Lower lobe of right lung (tissue), 2 donors: ENCODE data around the gene SMC6. TPM values are rescaled to one million over a fixed set of nuclear protein-coding genes. Genes with fewer than 3 reads are reported as not detected.

ENCODE experiments used
- ATAC-seq, 2 donors: fragments of 200-7000 bp; cut with Tn5 transposase; one replicate each; pipeline ENCODE4 v1.9.1; 2020 to 2022; ENCODE audit warnings: mild to moderate bottlenecking in 2 of 2, moderate library complexity in 2 of 2
- DNase-seq: peaks from one replicate; pipeline ENCODE4 v3.0.0-alpha.2; 2020
- H3K27ac ChIP-seq: fragments of 200-600 bp; one replicate; pipeline ENCODE4 v1.8.0; 2022
- H3K27me3 ChIP-seq: fragments of 200-600 bp; one replicate; pipeline ENCODE4 v1.8.0; 2022; ENCODE audit warnings: low read depth
- H3K36me3 ChIP-seq: fragments of 200-600 bp; one replicate; pipeline ENCODE4 v1.8.0; 2022; ENCODE audit warnings: mild to moderate bottlenecking
- H3K4me1 ChIP-seq: fragments of 200-600 bp; one replicate; pipeline ENCODE4 v1.8.0; 2022
- H3K4me3 ChIP-seq: fragments of 200-600 bp; one replicate; pipeline ENCODE4 v1.8.0; 2022; ENCODE audit warnings: mild to moderate bottlenecking
- H3K9me3 ChIP-seq: fragments of 200-600 bp; one replicate; pipeline ENCODE4 v1.8.0; 2022
- intact Hi-C: fragments of 100-400 bp; cut with DNase I; formaldehyde crosslinking; loops from one replicate; pipeline ENCODE4 v1.11.0; 2022
- total RNA-seq: library from RNA; stranded (reverse); fragmentation: NEBNext Ultra II Directional; extraction: Animal tissue kit (Norgen Biotek cat#: 25700); gene quantifications from one replicate; pipeline ENCODE4 v1.2.1, GENCODE V29; 2021
- TF ChIP-seq, protein P1 (sequence below): fragments of 200-600 bp; IDR thresholded peaks from one replicate; pipeline ENCODE4 v1.8.0; 2022; ENCODE audit warnings: antibody characterized with exemption, mild to moderate bottlenecking
- donor health status: DM: no; HTN: yes; CAD: no; lungs with severe emphysema.

The SMC6 gene
- total RNA-seq, 1 donor from 2014 or later: 15.0 TPM

DNA sequence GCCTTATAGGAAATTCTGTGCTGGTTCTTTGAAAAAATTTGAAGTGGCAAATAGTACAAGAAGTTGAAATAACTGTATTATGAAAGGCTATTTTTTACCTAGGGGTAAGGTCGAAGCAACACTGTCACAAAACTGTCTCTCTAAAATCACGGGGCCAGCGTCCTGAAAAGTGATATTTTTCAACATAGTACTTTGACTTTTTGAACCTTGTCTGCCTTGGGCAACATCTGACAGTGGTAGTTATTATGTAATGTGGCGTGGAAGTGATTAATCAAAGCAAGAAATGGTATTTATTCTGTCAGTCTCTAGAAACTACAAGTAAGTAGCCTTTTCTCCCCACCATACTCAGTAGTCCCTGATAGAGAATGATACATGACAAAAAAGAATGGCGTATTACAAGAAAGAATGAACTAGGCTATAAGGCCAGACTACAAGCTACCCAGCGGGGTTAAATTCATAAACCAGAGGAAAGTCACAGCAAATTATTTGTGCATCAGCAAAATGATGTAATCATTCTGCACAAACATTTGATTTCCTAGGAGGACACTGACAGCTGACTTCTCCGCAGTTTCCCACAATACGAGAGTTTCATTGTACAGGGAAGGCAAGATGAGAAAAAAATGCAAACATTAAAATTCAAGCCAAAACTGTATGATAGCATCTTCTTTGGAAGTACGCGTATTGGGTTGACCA is 10.2 kb upstream of the SMC6 start:
- Histone ChIP-seq H3K27ac (no peak overlapping the region), H3K36me3 (no peaks in the 10 kb centered on the region), H3K4me1 (no peaks in the 10 kb centered on the region), H3K4me3 (no peak overlapping the region), H3K27me3 (no peaks in the 10 kb centered on the region), H3K9me3 (no peaks in the 10 kb centered on the region)
- intact Hi-C loops: no loop called here
- ATAC-seq: no peak
- DNase-seq: no peak
- TF ChIP-seq, protein P1, sequence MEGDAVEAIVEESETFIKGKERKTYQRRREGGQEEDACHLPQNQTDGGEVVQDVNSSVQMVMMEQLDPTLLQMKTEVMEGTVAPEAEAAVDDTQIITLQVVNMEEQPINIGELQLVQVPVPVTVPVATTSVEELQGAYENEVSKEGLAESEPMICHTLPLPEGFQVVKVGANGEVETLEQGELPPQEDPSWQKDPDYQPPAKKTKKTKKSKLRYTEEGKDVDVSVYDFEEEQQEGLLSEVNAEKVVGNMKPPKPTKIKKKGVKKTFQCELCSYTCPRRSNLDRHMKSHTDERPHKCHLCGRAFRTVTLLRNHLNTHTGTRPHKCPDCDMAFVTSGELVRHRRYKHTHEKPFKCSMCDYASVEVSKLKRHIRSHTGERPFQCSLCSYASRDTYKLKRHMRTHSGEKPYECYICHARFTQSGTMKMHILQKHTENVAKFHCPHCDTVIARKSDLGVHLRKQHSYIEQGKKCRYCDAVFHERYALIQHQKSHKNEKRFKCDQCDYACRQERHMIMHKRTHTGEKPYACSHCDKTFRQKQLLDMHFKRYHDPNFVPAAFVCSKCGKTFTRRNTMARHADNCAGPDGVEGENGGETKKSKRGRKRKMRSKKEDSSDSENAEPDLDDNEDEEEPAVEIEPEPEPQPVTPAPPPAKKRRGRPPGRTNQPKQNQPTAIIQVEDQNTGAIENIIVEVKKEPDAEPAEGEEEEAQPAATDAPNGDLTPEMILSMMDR: no peak

DNA sequence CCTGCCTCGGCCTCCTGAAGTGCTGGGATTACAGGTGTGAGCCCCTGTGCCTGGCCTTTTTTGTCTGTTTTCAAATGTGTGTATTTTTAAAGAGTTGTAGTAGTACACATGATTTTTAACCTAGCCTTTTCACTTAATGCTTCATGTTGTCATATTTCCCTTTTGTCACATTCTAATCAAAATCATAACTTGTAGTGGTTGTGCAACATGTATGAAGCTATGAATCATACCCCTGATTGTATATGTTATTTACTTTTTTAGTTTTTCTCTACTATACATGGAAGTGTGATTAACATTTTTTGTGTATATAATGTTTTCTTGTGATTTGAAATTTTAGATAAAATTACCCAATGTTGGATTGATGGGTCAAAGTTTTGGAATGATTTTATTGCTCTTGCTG is 8.8 kb upstream of the SMC6 start:
- intact Hi-C loops: no loop called here
- H3K9me3 ChIP-seq: no peaks in the 10 kb centered on the region
- no peak overlapping the region for H3K4me3 ChIP-seq
- DNase-seq (no peak), ATAC-seq (no peak)
- no peaks in the 10 kb centered on the region for H3K4me1 ChIP-seq
- no peak overlapping the region for H3K27ac ChIP-seq
- H3K27me3 ChIP-seq: no peaks in the 10 kb centered on the region
- H3K36me3 ChIP-seq: no peaks in the 10 kb centered on the region
- TF ChIP-seq, protein P1: no peak

DNA sequence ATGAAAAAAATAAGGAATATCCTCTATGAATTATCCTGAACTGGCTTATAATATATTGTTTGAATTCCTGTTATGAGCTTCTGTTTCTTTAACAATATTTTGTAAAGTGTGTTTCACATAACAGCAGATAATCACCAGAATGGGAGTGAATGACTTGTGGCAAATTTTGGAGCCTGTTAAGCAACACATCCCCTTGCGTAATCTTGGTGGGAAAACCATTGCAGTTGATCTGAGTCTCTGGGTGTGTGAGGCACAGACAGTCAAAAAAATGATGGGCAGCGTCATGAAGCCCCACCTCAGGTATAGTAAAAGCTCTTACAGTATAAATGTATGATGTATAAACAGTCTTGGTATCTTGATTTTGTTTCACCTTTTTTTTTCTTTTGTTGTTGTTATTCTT is 6.2 kb upstream of the SMC6 start:
- no peaks in the 10 kb centered on the region for H3K36me3 ChIP-seq
- TF ChIP-seq, protein P1: no peak
- H3K27ac ChIP-seq: no peak overlapping the region
- ATAC-seq: no peak
- no peaks in the 10 kb centered on the region for H3K9me3 ChIP-seq
- intact Hi-C loops: no loop called here
- no peaks in the 10 kb centered on the region for H3K27me3 ChIP-seq
- DNase-seq: no peak
- H3K4me1 ChIP-seq: peaks cover 3% of the 10 kb centered on the region
- H3K4me3 ChIP-seq: no peak overlapping the region

DNA sequence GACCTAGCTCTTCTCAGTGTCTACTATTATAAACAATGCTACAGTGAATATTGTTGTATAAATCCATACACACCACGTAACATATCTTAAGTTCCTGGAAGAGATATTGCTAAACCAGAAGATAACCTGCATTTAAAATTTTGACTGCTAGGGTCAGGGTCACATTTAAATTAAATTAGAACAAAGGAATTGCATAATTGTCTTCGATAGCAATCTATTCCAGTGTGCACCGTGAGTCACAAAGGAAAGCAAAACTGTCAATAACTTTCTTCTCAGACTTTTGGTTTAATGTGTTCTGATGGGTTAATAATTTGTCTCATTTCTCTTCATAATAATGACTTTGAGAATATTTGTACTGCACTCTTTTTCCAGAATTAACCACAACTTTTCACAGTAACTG is 4.5 kb upstream of the SMC6 start:
- Histone ChIP-seq H3K4me1 (peaks cover 9% of the 10 kb centered on the region), H3K9me3 (no peaks in the 10 kb centered on the region), H3K27me3 (no peaks in the 10 kb centered on the region), H3K27ac (no peak overlapping the region), H3K36me3 (no peaks in the 10 kb centered on the region), H3K4me3 (no peak overlapping the region)
- intact Hi-C loops: no loop called here
- TF ChIP-seq, protein P1: no peak
- no peak for ATAC-seq
- no peak for DNase-seq

DNA sequence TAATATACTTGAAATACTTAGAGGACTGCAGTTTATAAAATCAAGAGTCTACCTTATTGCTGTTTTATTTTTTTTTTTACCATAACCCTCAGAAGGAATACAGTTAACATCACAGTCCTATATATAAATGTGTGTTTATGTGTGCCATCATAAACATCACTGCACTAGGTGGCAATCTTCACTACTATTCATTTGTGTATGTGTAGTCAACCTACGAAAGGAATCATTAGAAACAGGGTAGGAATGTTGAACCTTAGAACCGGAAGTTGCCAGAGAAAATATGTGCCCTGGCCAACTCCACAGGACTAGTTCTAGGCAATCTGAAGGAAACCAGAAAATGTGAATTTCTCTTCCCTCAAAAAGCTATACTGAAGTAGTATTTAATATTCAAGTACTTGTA is 3.7 kb upstream of the SMC6 start:
- H3K36me3 ChIP-seq: no peaks in the 10 kb centered on the region
- TF ChIP-seq, protein P1: no peak
- peaks cover 15% of the 10 kb centered on the region for H3K4me1 ChIP-seq
- H3K27ac ChIP-seq: no peak overlapping the region
- DNase-seq (no peak), ATAC-seq (no peak)
- intact Hi-C loops: no loop called here
- H3K9me3 ChIP-seq: no peaks in the 10 kb centered on the region
- H3K27me3 ChIP-seq: no peaks in the 10 kb centered on the region
- no peak overlapping the region for H3K4me3 ChIP-seq
